Fibroblast of the conjunctiva (primary cell): ENCODE data around the gene HELZ.

Experiments used
- DNase-seq: peaks from one replicate; pipeline ENCODE4 v3.0.0-alpha.2; 2010; ENCODE audit warnings: low read depth

The HELZ gene

DNA sequence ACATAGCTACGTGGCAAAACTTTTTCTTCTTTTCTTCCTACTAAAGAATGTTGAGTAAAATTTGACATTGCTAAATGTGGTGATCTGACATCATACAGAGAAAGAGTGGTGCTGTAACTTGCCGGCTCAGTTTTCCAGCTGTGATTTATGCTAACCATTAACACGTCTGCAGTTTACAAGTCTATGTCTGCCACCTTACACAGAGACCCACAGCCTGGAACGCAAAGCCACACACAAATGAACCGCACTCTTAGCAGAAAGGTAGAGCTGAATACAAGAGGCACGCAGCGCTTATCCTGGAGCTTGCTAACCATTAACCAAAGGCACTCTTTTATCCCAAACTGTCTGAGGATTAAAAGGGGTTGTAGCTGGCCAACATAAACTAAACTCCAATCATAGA is 168.7 kb downstream of the HELZ start:
- no peak for DNase-seq

DNA sequence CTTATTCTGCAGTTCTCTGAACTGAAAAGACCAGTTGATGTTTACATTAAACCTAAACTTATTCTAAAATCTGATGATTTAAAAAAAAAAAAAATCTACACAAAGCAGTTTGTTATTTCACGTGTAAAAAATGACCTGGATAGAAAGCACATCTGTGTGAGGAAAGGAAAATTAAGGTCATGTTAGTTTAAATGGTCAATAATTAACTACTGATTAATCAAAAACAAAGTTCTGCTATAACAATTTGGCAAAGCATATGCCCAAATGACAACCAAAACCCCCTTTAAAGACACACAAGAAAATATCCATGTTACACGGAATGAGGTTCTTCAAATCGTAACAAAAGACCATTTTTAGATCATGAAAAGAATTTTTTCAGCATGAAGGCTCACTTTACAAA is 170.2 kb downstream of the HELZ start:
- no peak for DNase-seq

DNA sequence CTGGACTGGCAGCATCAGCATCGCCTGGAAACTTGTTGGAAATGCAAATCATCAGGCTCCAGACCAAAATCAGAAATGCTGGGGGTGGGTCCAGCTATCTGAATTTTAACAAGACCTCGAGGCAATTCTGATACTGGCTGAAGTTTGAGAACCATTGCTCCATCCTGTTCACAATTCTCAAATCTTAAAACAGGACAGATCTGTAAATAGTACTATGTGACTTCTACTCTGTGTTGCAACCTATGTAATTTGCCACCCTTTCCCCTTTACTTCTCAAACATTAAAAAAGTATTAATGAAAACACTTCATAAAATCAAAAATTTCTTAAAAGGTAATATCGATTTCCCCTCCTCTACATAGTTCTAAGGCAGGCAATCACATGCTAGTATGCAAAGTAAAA is 172.1 kb downstream of the HELZ start:
- no peak for DNase-seq

- no peak for DNase-seq
Measured at GRCh38 chr17:67071595-67071994, 173.4 kb downstream of the HELZ start.

DNA sequence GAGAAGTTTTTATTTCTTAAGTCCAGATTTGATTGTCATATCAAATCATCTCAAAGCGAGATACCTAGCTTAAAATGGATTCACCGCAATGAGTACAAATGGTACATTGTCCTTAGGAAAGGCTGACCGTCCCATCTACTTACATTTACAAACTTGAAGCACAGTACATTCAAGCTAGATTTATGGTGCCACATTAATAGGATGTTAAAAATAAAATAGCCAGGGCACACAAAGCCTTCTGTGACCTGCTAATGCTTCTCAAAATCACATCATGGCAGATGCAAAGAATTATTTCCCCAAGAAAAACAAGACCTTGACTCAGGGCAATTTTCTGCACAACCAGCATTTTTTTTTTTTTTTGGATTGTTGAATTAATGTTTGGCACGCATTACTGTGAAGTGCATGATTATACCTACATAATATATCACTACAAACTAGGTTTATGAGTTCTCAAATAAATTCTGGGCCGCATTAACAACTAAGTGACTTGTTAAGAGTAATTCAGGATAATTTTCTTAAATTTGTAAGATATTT is 175.3 kb downstream of the HELZ start:
- no peak for DNase-seq

DNA sequence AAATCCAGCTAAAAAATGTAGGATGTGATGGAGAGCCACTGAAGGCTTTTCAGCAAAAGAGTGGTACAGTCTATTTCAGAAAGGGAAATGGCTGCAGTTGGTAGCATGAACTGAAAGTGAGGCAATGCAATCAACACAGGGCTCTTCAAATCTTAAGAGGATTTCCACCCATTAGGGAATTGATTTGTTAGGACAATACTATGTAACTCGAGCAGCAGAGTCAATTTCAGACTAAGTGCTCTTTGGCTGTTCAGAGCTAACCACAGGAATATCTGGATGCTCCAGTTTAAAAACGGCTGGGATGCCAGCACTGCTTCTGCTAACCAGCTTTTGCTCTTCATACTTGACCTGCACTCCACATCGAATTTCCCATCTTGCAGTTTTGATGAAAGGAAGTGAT is 176.0 kb downstream of the HELZ start:
- DNase-seq, result no peak

DNA sequence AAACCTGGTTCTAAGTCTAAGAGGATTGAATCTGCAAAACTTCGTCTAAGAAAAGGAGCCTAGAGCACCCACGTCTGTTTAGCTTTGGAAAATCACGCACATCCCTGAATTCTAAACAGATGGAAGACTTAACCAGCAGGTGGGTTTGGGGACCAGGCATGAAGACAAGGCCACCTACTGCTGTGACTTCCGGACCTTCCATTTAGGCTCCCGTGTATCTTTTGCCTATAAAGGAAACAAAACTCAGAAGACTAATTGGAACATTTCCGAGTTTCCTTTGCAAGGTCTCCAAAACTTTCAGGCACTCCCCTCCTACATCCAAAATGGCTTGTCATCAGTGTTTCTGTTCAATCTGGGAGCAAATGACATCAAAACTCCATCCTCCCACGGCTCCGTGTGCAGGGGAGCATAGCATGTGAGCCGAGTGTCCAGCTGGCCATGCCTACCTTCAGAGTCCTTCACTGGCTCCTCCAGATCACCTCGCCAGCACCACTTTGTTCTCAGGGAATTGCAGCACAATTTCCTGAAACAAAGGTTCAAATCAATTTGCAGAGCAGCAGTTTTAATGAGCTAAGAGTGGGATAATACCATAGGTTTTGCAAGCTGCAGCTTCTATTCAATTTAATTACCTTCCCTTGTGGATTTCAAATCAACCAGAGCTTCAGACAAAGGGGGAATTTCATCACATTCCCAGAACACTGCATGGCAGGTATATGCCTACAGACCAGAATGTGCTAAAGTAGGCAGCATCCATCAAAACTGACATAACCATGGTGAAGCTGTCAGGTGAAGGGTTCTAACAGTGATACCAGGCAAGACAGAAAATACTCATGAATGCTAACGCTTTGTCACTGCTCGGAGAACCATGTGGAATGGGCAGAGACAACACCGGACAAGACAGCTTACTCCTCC is 177.2 kb downstream of the HELZ start:
- no peak for DNase-seq

GRCh38 chr17:67066717-67067116 is 178.3 kb downstream of the HELZ start:
- no peak for DNase-seq

DNA sequence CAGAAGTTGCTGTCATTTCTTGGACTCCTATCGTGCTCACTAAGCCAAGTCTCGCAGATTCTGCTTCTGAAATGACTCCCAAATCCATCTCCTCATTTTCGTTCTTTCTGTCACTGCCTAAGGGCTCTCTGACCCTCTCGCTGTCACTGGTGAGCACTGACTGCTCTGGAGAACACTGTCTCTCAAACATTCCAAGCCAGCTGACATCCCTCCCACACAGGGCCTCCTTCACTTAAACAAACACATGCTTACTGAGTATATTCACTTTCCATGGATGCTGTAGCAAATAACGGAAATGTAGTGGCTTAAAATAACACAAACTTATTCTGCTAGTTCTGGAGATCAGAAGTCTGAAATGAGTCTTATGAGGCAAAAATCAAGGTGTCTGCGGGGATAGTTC is 181.9 kb downstream of the HELZ start:
- no peak for DNase-seq

- no peak for DNase-seq
Measured at GRCh38 chr17:67059372-67059771, 185.6 kb downstream of the HELZ start.

GRCh38 chr17:67058036-67058435 is 187.0 kb downstream of the HELZ start:
- no peak for DNase-seq

DNA sequence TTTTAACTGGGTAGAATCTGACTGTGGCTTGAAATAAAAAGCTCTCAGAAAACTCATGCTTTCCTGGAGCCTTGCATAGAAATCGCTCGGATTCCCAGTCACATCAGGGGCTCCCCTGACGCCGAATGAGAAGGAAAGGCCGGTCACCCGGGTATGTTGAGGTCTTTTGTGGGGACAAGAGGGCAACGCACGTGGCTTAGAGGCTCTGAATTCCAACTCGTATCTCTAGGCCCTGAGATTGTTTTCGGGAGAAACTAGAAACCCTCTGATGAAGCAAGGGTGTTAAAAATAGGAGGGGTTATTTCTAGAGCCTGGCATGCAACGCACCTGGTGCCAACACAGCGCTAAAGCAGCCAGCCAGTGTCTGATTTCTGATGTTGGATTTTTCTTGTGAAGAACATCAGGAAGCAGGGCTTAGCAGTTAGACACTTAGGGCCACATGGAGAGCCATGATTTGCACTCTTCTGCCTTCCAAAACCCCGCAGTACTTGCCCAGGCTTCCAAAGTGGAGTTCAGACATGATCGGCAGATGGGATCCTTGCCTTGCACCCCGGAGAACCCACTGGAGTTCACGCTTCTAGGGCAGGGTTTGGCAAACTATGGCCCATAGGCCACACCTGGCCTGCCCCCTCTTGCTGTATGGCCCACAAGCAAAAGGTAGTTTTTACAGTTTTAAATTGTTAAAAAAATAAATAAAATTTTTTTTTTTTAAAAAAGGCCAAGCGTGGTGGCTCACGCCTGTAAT is 188.1 kb downstream of the HELZ start:
- DNase-seq, result no peak

GRCh38 chr17:67055811-67056745 is 188.9 kb downstream of the HELZ start:
- DNase-seq, result no peak

DNA sequence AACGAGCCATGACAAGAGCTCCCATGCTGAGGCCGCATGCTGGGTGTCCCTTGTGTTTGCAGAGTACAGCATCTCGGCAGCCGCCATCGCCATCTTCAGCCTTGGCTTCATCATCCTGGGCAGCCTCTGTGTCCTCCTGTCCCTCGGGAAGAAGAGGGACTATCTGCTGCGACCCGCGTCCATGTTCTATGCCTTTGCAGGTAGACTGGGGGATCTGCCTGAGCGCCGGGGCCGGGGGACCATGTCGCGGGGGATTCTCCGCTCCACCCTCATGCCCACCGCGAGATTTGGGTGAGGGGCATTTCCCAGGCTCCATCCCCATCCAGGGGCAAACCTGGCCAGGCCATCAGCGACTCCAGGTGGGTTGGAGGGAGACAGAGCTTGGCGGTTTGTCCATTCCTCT is 190.0 kb downstream of the HELZ start:
- no peak for DNase-seq

DNA sequence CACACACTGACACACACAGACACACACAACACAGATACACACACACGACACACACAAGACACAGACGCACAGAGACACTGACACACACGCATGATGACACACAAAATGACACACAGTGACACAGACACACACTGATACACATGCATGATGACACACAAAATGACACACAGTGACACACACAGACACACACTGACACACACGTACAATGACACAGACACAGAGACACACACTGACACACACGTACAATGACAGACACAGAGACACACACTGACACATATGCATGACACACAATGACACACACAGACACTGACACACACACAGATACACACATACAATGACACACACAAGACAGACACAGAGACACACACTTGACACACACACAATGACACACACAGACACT is 190.4 kb downstream of the HELZ start:
- DNase-seq, result no peak

DNA sequence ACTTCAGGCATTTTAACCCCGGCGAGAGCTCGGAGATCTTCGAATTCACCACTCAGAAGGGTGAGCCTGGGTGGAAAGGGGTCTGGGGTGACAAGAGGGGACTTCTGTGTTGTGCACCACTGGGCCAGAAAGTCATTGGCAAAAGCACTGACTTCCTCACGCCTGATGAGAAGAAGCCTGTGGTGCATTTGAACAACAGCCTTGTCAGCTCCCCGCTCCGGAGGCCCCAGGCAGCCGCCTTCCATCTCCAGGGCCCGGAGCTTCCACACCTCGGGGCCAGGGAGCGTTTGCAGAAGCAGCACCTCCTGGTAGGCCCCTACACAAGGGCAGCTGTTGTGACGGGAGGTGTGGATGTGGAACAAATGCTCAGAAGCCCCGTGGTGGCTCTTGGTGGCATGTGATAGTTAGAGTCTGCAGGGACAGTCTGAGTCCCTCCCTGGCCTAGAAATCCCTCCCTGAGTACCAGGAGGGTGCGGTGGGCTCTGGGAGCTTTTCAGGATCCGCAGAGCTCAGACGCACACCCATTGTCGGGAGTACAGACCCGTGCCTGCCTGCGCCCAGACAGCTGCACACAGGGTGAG is 190.9 kb downstream of the HELZ start:
- DNase-seq, result no peak

- DNase-seq, result no peak
Measured at GRCh38 chr17:67053438-67054000, 191.5 kb downstream of the HELZ start.

GRCh38 chr17:67052720-67053437 is 192.1 kb downstream of the HELZ start:
- DNase-seq, result no peak

DNA sequence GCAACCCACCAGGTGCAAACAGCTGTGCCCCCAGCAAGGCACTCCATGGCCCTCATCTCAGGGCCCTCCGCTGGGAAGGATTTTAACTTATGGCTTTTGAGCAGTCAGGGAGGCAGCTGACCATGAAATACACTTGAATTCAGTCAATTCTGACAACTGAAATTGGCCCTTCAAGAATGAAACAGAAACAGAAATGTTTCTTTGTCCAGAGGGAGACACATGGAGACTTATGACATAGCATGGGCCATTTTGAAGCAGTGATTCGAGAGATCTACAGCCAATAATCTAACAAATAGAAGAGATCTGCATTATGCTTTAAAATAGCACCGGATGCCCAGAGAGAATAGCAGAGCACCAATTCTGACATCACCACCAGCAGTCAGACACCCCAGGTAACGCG is 193.2 kb downstream of the HELZ start:
- no peak for DNase-seq

- no peak for DNase-seq
Measured at GRCh38 chr17:67051155-67051538, 193.8 kb downstream of the HELZ start.
